OCI-LY1 (cell line): ENCODE measurements around the gene DMD.

Experiments
- H2AFZ ChIP-seq: fragments of 200-600 bp; sonication (generic), shearing (Covaris generic); 2 replicates; pipeline ENCODE4 v1.6.0; 2014; ENCODE audit warnings: antibody characterized with exemption, mild to moderate bottlenecking, low read length
- H3F3A ChIP-seq: fragments of 200-600 bp; sonication (generic), shearing (Covaris generic); 2 replicates; pipeline ENCODE4 v1.6.0; 2014; ENCODE audit warnings: mild to moderate bottlenecking, antibody characterized with exemption, low read length, moderate library complexity; ENCODE audit not compliant: insufficient read depth
- H3K27ac ChIP-seq: fragments of 200-600 bp; sonication (generic); 2 replicates; pipeline ENCODE4 v1.5.1; 2014; ENCODE audit warnings: low read length, mixed run types, mild to moderate bottlenecking, low read depth; ENCODE audit not compliant: poor library complexity, severe bottlenecking
- H3K27me3 ChIP-seq: fragments of 200-600 bp; sonication (generic); 2 replicates; pipeline ENCODE4 v1.6.0; 2014; ENCODE audit warnings: antibody characterized with exemption, mild to moderate bottlenecking, low read length, moderate library complexity; ENCODE audit not compliant: insufficient read depth
- H3K36me3 ChIP-seq: fragments of 200-600 bp; sonication (generic); 2 replicates; pipeline ENCODE4 v1.6.1; 2014; ENCODE audit warnings: mild to moderate bottlenecking, antibody characterized with exemption, low read length, moderate library complexity, mixed read lengths; ENCODE audit not compliant: insufficient read depth
- H3K4me1 ChIP-seq: fragments of 200-600 bp; sonication (generic); 2 replicates; pipeline ENCODE4 v1.5.1; 2014; ENCODE audit warnings: mild to moderate bottlenecking, low read length, moderate library complexity; ENCODE audit not compliant: insufficient read depth, severe bottlenecking
- H3K4me2 ChIP-seq: fragments of 200-600 bp; sonication (generic), shearing (Covaris generic); 2 replicates; pipeline ENCODE4 v1.6.1; 2014; ENCODE audit warnings: low read length
- H3K4me3 ChIP-seq: fragments of 200-600 bp; sonication (generic); 2 replicates; pipeline ENCODE4 v1.5.1; 2014; ENCODE audit warnings: low read length, low read depth, mild to moderate bottlenecking, mixed read lengths; ENCODE audit not compliant: poor library complexity, severe bottlenecking
- H3K79me2 ChIP-seq: fragments of 200-600 bp; shearing (Covaris generic); 2 replicates; pipeline ENCODE4 v1.6.1; 2016; ENCODE audit warnings: mixed run types, low read length, mixed read lengths; ENCODE audit not compliant: insufficient read depth
- H3K9ac ChIP-seq: fragments of 200-600 bp; sonication (generic), shearing (Covaris generic); 2 replicates; pipeline ENCODE4 v1.6.1; 2014; ENCODE audit warnings: mild to moderate bottlenecking, low read length, mixed read lengths
- H3K9me2 ChIP-seq: fragments of 200-600 bp; sonication (generic), shearing (Covaris generic); 2 replicates; pipeline ENCODE4 v1.6.1; 2014; ENCODE audit warnings: low read depth, mild to moderate bottlenecking, low read length, mixed read lengths
- H3K9me3 ChIP-seq: fragments of 200-600 bp; shearing (Covaris generic); 2 replicates; pipeline ENCODE4 v1.6.1; 2014; ENCODE audit warnings: low read length, mixed read lengths
- H4K20me1 ChIP-seq: fragments of 200-600 bp; sonication (generic), shearing (Covaris generic); 2 replicates; pipeline ENCODE4 v1.6.0; 2016; ENCODE audit warnings: mild to moderate bottlenecking, low read length; ENCODE audit not compliant: insufficient read depth
- CTCF ChIP-seq: fragments of 200-600 bp; sonication (generic), shearing (Covaris generic); IDR thresholded peaks from 2 replicates; pipeline ENCODE4 v1.5.1; 2017; ENCODE audit warnings: mild to moderate bottlenecking, antibody characterized with exemption, low read length, moderate library complexity, mixed read lengths
- EZH2 ChIP-seq: fragments of 200-600 bp; sonication (generic), shearing (Covaris generic); IDR thresholded peaks from 2 replicates; pipeline ENCODE4 v1.8.0; 2017; ENCODE audit warnings: borderline replicate concordance, mixed run types, mild to moderate bottlenecking, antibody characterized with exemption, low read length, moderate library complexity, mixed read lengths

The DMD gene

GRCh38 chrX:31921236-31921635 is 1290.1 kb downstream of the DMD start:
- no peak overlapping the region for H3K4me3 ChIP-seq
- H2AFZ ChIP-seq = no peak overlapping the region

GRCh38 chrX:31909850-31910572 is 1301.3 kb downstream of the DMD start:
- no peak for TF ChIP-seq EZH2
- no peak for TF ChIP-seq CTCF

More at GRCh38 chrX:31921236-31921635, 1290.1 kb downstream of the DMD start:
- Histone ChIP-seq H3K79me2 (no peaks in the 10 kb centered on the region), H3K27me3 (no peaks in the 10 kb centered on the region), H3K36me3 (no peaks in the 10 kb centered on the region), H3K4me2 (no peak overlapping the region), H3K9me3 (no peaks in the 10 kb centered on the region), H3K4me1 (no peaks in the 10 kb centered on the region), H3F3A (no peaks in the 10 kb centered on the region), H4K20me1 (no peaks in the 10 kb centered on the region), H3K27ac (no peak overlapping the region), H3K9ac (no peak overlapping the region), H3K9me2 (no peaks in the 10 kb centered on the region)
- TF ChIP-seq EZH2 = no peak
- no peak for TF ChIP-seq CTCF

GRCh38 chrX:31894152-31894551 is 1317.2 kb downstream of the DMD start:
- peaks cover 8% of the 10 kb centered on the region for H3K4me1 ChIP-seq
- no peak overlapping the region; the same call in 1 of the 2 replicates for H3K4me2 ChIP-seq
- H4K20me1 ChIP-seq = no peaks in the 10 kb centered on the region
- no peak overlapping the region for H3K27ac ChIP-seq
- H3K36me3 ChIP-seq = no peaks in the 10 kb centered on the region
- no peaks in the 10 kb centered on the region for H3K79me2 ChIP-seq
- H3K9me2 ChIP-seq = no peaks in the 10 kb centered on the region
- no peak overlapping the region for H3K4me3 ChIP-seq
- no peaks in the 10 kb centered on the region for H3F3A ChIP-seq
- no peaks in the 10 kb centered on the region for H3K27me3 ChIP-seq
- H3K9ac ChIP-seq = no peak overlapping the region
- H2AFZ ChIP-seq = no peak overlapping the region
- no peaks in the 10 kb centered on the region for H3K9me3 ChIP-seq
- TF ChIP-seq EZH2 (no peak), CTCF (no peak)

More at GRCh38 chrX:31909850-31910572, 1301.3 kb downstream of the DMD start:
- Histone ChIP-seq H3K9ac (no peak overlapping the region), H3F3A (no peaks in the 10 kb centered on the region), H3K4me3 (no peak overlapping the region), H3K36me3 (no peaks in the 10 kb centered on the region), H3K4me2 (no peak overlapping the region), H3K27me3 (no peaks in the 10 kb centered on the region), H3K9me3 (no peaks in the 10 kb centered on the region), H4K20me1 (no peaks in the 10 kb centered on the region), H3K9me2 (no peaks in the 10 kb centered on the region), H3K79me2 (no peaks in the 10 kb centered on the region), H3K4me1 (no peaks in the 10 kb centered on the region), H2AFZ (no peak overlapping the region), H3K27ac (no peak overlapping the region)
